Inflammatory macrophage (primary cell): ENCODE data around the gene MSH3.

Experiments used
- DNase-seq, 2 donors: peaks; one replicate each; pipeline ENCODE4 v3.0.0-alpha.2; 2020 to 2022

The MSH3 gene

GRCh38 chr5:80919678-80920196, 265.3 kb downstream of the MSH3 start:
- DNase-seq, result no peak

DNA sequence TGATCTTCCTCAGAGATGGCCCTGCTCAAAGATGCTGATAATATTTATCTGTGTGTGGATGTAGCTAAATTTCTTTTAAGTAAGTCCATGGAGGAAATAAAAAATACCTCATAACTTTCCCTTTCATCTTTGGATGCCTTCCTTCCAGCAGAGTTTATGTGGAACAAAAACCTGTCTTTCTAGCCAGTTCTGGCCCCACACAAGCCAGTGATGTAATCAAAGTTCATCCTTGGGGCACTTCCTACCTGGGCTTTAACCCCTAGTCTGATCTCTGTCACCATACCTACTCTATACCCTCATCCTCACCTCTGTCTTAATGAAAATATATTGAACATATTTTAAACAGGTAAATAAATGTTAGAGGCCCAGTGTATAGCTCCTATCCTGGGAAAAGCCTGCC, 265.9 kb downstream of the MSH3 start:
- no peak for DNase-seq

DNA sequence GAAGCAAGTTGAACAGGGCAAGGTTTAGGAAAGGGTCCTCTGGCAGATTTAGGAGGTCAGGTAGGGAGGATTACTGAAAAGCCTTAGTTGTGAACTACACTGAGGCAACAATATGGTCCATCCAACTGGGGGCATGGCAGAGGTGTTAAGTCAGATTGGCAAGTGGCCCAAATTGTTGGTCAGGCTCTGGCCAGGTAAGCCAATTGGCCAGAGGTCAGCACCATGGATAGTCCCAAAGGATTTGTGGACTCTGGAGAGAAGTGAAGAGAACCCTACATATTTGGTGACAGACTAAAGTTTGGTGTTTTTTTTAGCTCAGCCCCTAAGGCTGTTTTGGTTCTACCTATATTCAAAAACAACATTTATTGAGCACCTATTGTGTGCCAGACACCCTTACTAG, 266.6 kb downstream of the MSH3 start:
- DNase-seq, result no peak

DNA sequence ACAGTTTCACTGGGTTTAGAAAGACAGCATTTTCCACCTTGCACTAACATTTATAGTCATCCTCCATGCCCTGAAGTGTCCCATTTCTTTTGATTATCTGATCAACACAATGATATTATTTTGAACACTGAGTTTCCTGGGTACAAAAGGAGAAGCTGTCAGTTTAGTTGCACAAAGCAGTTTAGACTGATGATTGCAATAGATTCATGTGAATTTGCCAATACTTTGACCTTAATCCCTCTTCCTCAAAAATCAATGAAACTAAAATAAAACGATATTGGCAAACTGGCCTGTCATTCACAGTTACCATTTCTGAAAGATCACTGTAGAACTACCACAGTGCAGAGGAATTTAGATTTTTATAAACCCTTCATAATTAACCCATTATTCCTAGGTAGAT, 271.5 kb downstream of the MSH3 start:
- DNase-seq, result peak; percentile 54 to 86
